PC-3 (cell line): ENCODE data around the gene IRAK3. TPM values are rescaled to one million over a fixed set of nuclear protein-coding genes. Genes with fewer than 3 reads are reported as not detected.

ENCODE experiments used
- ATAC-seq: fragments of 200-7000 bp; cut with Tn5 transposase; 2 replicates; pipeline ENCODE4 v1.9.1; 2020; ENCODE audit warnings: mild to moderate bottlenecking, moderate library complexity
- BruUV-seq: library from RNA; stranded (reverse); fragments of 400-500 nt; replicated peaks from 2 replicates; lab custom pipeline; 2021; lab: Mats Ljungman, UMichigan
- CTCF ChIA-PET: fragments of 300-600 bp; sonication (Branson Sonifier 250); formaldehyde crosslinking; loops from one replicate; lab custom pipeline; 2022; ENCODE audit warnings: antibody characterized with exemption; lab: Charles Lee
- POLR2A ChIA-PET: fragments of 300-600 bp; sonication (Branson Sonifier 250); formaldehyde crosslinking; loops from one replicate; lab custom pipeline; 2022; ENCODE audit warnings: antibody characterized with exemption; ENCODE audit not compliant: unreplicated experiment; lab: Charles Lee
- DNase-seq: peaks from one replicate; pipeline ENCODE4 v3.0.0-alpha.2; 2015
- H2AFZ ChIP-seq: fragments of 300-600 bp; sonication (generic); 2 replicates; pipeline ENCODE4 v1.6.0; 2016; ENCODE audit warnings: antibody characterized with exemption, low read length
- H3F3A ChIP-seq: fragments of 300-600 bp; sonication (generic); one replicate; pipeline ENCODE4 v1.6.0; 2017; ENCODE audit warnings: antibody characterized with exemption, low read length, control low read depth, mild to moderate bottlenecking; ENCODE audit not compliant: unreplicated experiment
- H3K27ac ChIP-seq: fragments of 300-600 bp; sonication (generic); 2 replicates; pipeline ENCODE4 v1.5.1; 2016; ENCODE audit warnings: mild to moderate bottlenecking, low read length
- H3K27me3 ChIP-seq: fragments of 300-600 bp; sonication (generic); 2 replicates; pipeline ENCODE4 v1.6.1; 2016; ENCODE audit warnings: low read length, mixed read lengths
- H3K36me3 ChIP-seq: fragments of 300-600 bp; sonication (generic); 2 replicates; pipeline ENCODE4 v1.6.1; 2016; ENCODE audit warnings: low read depth, mixed run types, low read length, mixed read lengths
- H3K4me1 ChIP-seq: fragments of 300-600 bp; sonication (generic); 2 replicates; pipeline ENCODE4 v1.5.1; 2016; ENCODE audit warnings: low read length; ENCODE audit not compliant: insufficient read depth
- H3K4me2 ChIP-seq: fragments of 300-600 bp; sonication (generic); 2 replicates; pipeline ENCODE4 v1.6.0; 2016; ENCODE audit warnings: low read length
- H3K4me3 ChIP-seq: fragments of 300-600 bp; sonication (generic); 2 replicates; pipeline ENCODE4 v1.5.1; 2016; ENCODE audit warnings: mild to moderate bottlenecking, low read length, mixed read lengths
- H3K79me2 ChIP-seq: fragments of 300-600 bp; sonication (generic); 2 replicates; pipeline ENCODE4 v1.6.1; 2017; ENCODE audit warnings: low read length, mixed read lengths
- H3K9ac ChIP-seq: fragments of 300-600 bp; sonication (generic); 2 replicates; pipeline ENCODE4 v1.6.0; 2016; ENCODE audit warnings: mild to moderate bottlenecking, low read length
- H3K9me2 ChIP-seq: fragments of 300-600 bp; sonication (generic); replicated peaks from 2 replicates; pipeline ENCODE4 v1.6.1; 2016; ENCODE audit warnings: mixed run types, low read length, mixed read lengths
- H3K9me3 ChIP-seq: fragments of 300-600 bp; sonication (generic); 2 replicates; pipeline ENCODE4 v1.6.1; 2016; ENCODE audit warnings: low read length, mixed read lengths
- H4K20me1 ChIP-seq: fragments of 300-600 bp; sonication (generic); 2 replicates; pipeline ENCODE4 v1.6.1; 2016; ENCODE audit warnings: low read length, mixed read lengths
- CTCF ChIP-seq: fragments of 300-600 bp; sonication (generic); conservative IDR thresholded peaks from 2 replicates; pipeline ENCODE4 v1.5.1; 2017; ENCODE audit warnings: antibody characterized with exemption, low read depth, mild to moderate bottlenecking, low read length
- EZH2 ChIP-seq: fragments of 300-600 bp; sonication (generic); IDR thresholded peaks from one replicate; pipeline ENCODE4 v1.6.1; 2017; ENCODE audit warnings: antibody characterized with exemption, mild to moderate bottlenecking, low read length; ENCODE audit not compliant: unreplicated experiment
- EZH2phosphoT487 ChIP-seq: fragments of 300-600 bp; sonication (generic); IDR thresholded peaks from 2 replicates; pipeline ENCODE4 v1.6.1; 2018; ENCODE audit warnings: mild to moderate bottlenecking, antibody characterized with exemption, low read length, borderline replicate concordance
- intact Hi-C: fragments of 100-400 bp; cut with micrococcal nuclease; formaldehyde crosslinking; loops from 2 replicates; pipeline ENCODE4 v1.9.0; 2023
- total RNA-seq: library from RNA; depleted of rRNA; stranded (reverse); fragments of >200 nt; gene quantifications from 2 replicates; pipeline ENCODE4 v1.2.3, GENCODE V29; 2014

IRAK3 gene
- total RNA-seq, 1 experiment from 2014 or later, result not detected

GRCh38 chr12:66296176-66296683 lies 107.2 kb downstream of the IRAK3 start:
- H3F3A ChIP-seq, result no peaks in the 10 kb centered on the region
- ChIA-PET CTCF (no interaction called here), POLR2A (no interaction called here)
- no peaks in the 10 kb centered on the region for H3K36me3 ChIP-seq
- no peak overlapping the region for H3K27ac ChIP-seq
- no peaks in the 10 kb centered on the region for H4K20me1 ChIP-seq
- DNase-seq (no peak), ATAC-seq (no peak)
- H2AFZ ChIP-seq, result no peak overlapping the region
- no peaks in the 10 kb centered on the region for H3K4me1 ChIP-seq
- no TSS peak for BruUV-seq
- H3K27me3 ChIP-seq, result peaks cover 8% of the 10 kb centered on the region
- intact Hi-C loops, result no loop called here
- H3K9me3 ChIP-seq, result no peaks in the 10 kb centered on the region
- H3K79me2 ChIP-seq, result no peaks in the 10 kb centered on the region
- no peaks in the 10 kb centered on the region for H3K9me2 ChIP-seq
- no peak overlapping the region for H3K9ac ChIP-seq
- H3K4me2 ChIP-seq, result no peak overlapping the region
- TF ChIP-seq EZH2phosphoT487 (no peak), CTCF (no peak), EZH2 (no peak)
- H3K4me3 ChIP-seq, result no peak overlapping the region

- DNase-seq, result no peak
- Histone ChIP-seq H3K36me3 (no peaks in the 10 kb centered on the region), H3K4me1 (no peaks in the 10 kb centered on the region), H3K9me2 (no peaks in the 10 kb centered on the region), H3F3A (no peaks in the 10 kb centered on the region), H2AFZ (no peak overlapping the region), H3K9me3 (no peaks in the 10 kb centered on the region), H3K79me2 (no peaks in the 10 kb centered on the region), H4K20me1 (no peaks in the 10 kb centered on the region), H3K4me2 (no peak overlapping the region), H3K9ac (no peak overlapping the region), H3K27ac (no peak overlapping the region), H3K4me3 (no peak overlapping the region), H3K27me3 (0 out of 2 replicates have a peak, but pooled peaks cover 6% of the 10 kb centered on the region)
- TF ChIP-seq EZH2 (no peak), CTCF (no peak), EZH2phosphoT487 (no peak)
- no TSS peak for BruUV-seq
- ChIA-PET POLR2A (no interaction called here), CTCF (no interaction called here)
- intact Hi-C loops, result no loop called here
- no peak for ATAC-seq
Observed at GRCh38 chr12:66297080-66297479, 108.1 kb downstream of the IRAK3 start.

- H3F3A ChIP-seq, result no peaks in the 10 kb centered on the region
- ChIA-PET POLR2A (no interaction called here), CTCF (no interaction called here)
- H3K9ac ChIP-seq, result no peak overlapping the region
- H3K27me3 ChIP-seq, result 0 out of 2 replicates have a peak, but pooled peaks cover 6% of the 10 kb centered on the region
- H3K4me2 ChIP-seq, result no peak overlapping the region
- no peaks in the 10 kb centered on the region for H4K20me1 ChIP-seq
- H3K4me3 ChIP-seq, result no peak overlapping the region
- no TSS peak for BruUV-seq
- no peak overlapping the region for H3K27ac ChIP-seq
- DNase-seq (no peak), ATAC-seq (no peak)
- TF ChIP-seq EZH2phosphoT487, result no peak
- no peak for TF ChIP-seq EZH2
- no peak for TF ChIP-seq CTCF
- intact Hi-C loops, result no loop called here
- H3K9me3 ChIP-seq, result no peaks in the 10 kb centered on the region
- no peaks in the 10 kb centered on the region for H3K79me2 ChIP-seq
- H3K9me2 ChIP-seq, result no peaks in the 10 kb centered on the region
- no peak overlapping the region for H2AFZ ChIP-seq
- H3K4me1 ChIP-seq, result no peaks in the 10 kb centered on the region
- H3K36me3 ChIP-seq, result no peaks in the 10 kb centered on the region
Observed at GRCh38 chr12:66297923-66298322, 108.9 kb downstream of the IRAK3 start.
